Ishikawa (cell line): ENCODE measurements around the gene CTSC.

ENCODE experiments used
- CREB1 ChIP-seq: IDR thresholded peaks from 2 replicates; pipeline ENCODE4 v1.6.1; 2012; ENCODE audit warnings: low read depth
- EP300 ChIP-seq: IDR thresholded peaks from 2 replicates; pipeline ENCODE4 v1.6.1; 2012; ENCODE audit warnings: borderline replicate concordance
- NFIC ChIP-seq: IDR thresholded peaks from 2 replicates; pipeline ENCODE4 v1.6.1; 2012
- YY1 ChIP-seq: IDR thresholded peaks from 2 replicates; pipeline ENCODE4 v1.6.1; 2012; ENCODE audit warnings: low read depth
- ZBTB7A ChIP-seq: IDR thresholded peaks from 2 replicates; pipeline ENCODE4 v1.6.1; 2012; ENCODE audit warnings: low read depth
- TF ChIP-seq, protein P1 (sequence below): IDR thresholded peaks from 2 replicates; pipeline ENCODE4 v1.6.1; 2012; ENCODE audit warnings: low read depth, mild to moderate bottlenecking

DNA sequence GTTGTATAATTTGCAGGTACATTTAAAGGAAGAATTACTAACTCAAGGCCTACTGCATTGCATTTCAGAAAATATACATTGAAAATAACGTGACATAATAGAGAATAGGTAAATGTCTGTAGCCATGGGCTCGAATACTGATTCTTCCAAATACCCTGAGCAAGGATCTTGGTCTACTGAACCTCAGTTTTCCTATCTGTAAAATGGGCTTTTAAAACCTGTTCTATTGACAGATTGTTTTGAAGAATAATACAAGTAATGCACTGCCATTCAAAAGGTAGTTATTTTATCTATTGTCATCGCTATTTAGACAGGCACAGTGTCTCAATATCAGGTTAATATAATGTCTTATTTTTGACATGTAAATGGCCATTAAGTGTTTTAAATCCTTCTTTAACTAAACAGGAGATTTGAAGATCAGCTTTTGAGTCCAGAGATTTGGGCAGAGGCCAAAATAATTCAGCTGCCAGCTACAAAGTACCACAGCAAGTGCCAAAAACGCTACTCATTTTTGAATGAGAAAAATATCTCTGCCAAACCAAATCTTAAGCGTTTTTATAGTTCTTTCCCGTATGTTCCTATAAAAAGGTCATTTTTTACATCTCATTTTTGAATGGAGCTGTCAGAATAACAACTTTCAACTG, 56.7 kb downstream of the CTSC start:
- TF ChIP-seq YY1 = no peak
- TF ChIP-seq EP300 = no peak
- TF ChIP-seq NFIC = no peak
- TF ChIP-seq, protein P1, sequence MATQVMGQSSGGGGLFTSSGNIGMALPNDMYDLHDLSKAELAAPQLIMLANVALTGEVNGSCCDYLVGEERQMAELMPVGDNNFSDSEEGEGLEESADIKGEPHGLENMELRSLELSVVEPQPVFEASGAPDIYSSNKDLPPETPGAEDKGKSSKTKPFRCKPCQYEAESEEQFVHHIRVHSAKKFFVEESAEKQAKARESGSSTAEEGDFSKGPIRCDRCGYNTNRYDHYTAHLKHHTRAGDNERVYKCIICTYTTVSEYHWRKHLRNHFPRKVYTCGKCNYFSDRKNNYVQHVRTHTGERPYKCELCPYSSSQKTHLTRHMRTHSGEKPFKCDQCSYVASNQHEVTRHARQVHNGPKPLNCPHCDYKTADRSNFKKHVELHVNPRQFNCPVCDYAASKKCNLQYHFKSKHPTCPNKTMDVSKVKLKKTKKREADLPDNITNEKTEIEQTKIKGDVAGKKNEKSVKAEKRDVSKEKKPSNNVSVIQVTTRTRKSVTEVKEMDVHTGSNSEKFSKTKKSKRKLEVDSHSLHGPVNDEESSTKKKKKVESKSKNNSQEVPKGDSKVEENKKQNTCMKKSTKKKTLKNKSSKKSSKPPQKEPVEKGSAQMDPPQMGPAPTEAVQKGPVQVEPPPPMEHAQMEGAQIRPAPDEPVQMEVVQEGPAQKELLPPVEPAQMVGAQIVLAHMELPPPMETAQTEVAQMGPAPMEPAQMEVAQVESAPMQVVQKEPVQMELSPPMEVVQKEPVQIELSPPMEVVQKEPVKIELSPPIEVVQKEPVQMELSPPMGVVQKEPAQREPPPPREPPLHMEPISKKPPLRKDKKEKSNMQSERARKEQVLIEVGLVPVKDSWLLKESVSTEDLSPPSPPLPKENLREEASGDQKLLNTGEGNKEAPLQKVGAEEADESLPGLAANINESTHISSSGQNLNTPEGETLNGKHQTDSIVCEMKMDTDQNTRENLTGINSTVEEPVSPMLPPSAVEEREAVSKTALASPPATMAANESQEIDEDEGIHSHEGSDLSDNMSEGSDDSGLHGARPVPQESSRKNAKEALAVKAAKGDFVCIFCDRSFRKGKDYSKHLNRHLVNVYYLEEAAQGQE = no peak
- no peak for TF ChIP-seq CREB1
- no peak for TF ChIP-seq ZBTB7A
